ENCODE data around the gene LHPP. TPM values are rescaled to one million over a fixed set of nuclear protein-coding genes. Genes with fewer than 3 reads are reported as not detected.

Gene LHPP
- total and polyA plus RNA-seq, 10 of the 15 experiments (the other 5 are each of a cell fraction or from before 2014, with no cell fraction given) = 0.79 to 9.8 (median 6.7) TPM

GRCh38 chr10:124624006-124624405 is 162.4 kb downstream of the LHPP start (continued):
- no peak for TF ChIP-seq CEBPB (IDR thresholded peaks at IDR 0.05; ENCODE audit: borderline replicate concordance in 1 of 2, low read depth in 2 of 2, low read length in 2 of 2)
- TF ChIP-seq RAD21 (IDR thresholded peaks at IDR 0.05; ENCODE audit: insufficient read depth, low read depth, low read length) = no peak
- TF ChIP-seq PRDM15 (CRISPR knock-in tag; IDR thresholded peaks at IDR 0.05) = no peak
- TF ChIP-seq BHLHE40 (IDR thresholded peaks at IDR 0.05; ENCODE audit: borderline replicate concordance in 1 of 2, low read depth in 2 of 2, low read length in 1 of 2) = no peak
- no peak for TF ChIP-seq BCLAF1 (IDR thresholded peaks at IDR 0.05)
- TF ChIP-seq MLLT1 (IDR thresholded peaks at IDR 0.05) = no peak
- no peak for TF ChIP-seq POLR2AphosphoS5 (IDR thresholded peaks at IDR 0.05; ENCODE audit: low read length)
- TF ChIP-seq PKNOX1 (IDR thresholded peaks at IDR 0.05) = no peak
- TF ChIP-seq CUX1 (IDR thresholded peaks at IDR 0.05; ENCODE audit: insufficient replicate concordance, low read depth, low read length) = no peak
- TF ChIP-seq ZBED1 (IDR thresholded peaks at IDR 0.05; ENCODE audit: borderline replicate concordance) = no peak
